Suprapubic skin (tissue), 4 donors: ENCODE data around the gene GALNT2. TPM values are rescaled to one million over a fixed set of nuclear protein-coding genes. Genes with fewer than 3 reads are reported as not detected.

Source experiments
- DNase-seq, 2 donors: peaks; one replicate each; pipeline ENCODE4 v3.0.0-alpha.2; 2019; ENCODE audit warnings: low spot score in 2 of 2
- H3K27ac ChIP-seq: fragments of 200-600 bp; sonication (generic); one replicate; pipeline ENCODE4 v1.5.1; 2019
- H3K27me3 ChIP-seq: fragments of 200-600 bp; sonication (generic); one replicate; pipeline ENCODE4 v1.5.1; 2019
- H3K36me3 ChIP-seq: fragments of 200-600 bp; sonication (generic); one replicate; pipeline ENCODE4 v1.5.1; 2019
- H3K4me1 ChIP-seq: fragments of 200-600 bp; sonication (generic); one replicate; pipeline ENCODE4 v1.5.1; 2019
- H3K4me3 ChIP-seq: fragments of 200-600 bp; sonication (generic); one replicate; pipeline ENCODE4 v1.5.1; 2019; ENCODE audit warnings: mild to moderate bottlenecking
- H3K9me3 ChIP-seq: fragments of 200-600 bp; sonication (generic); one replicate; pipeline ENCODE4 v1.5.1; 2019
- CTCF ChIP-seq, 2 donors: fragments of 200-600 bp in 1 of 2; fragments of 450-650 bp in 1 of 2; sonication (generic) in 1 of 2; IDR thresholded peaks; one replicate each; pipeline ENCODE4 v1.5.1; 2016 to 2019; ENCODE audit warnings: antibody characterized with exemption in 2 of 2, mild to moderate bottlenecking in 1 of 2, moderate library complexity in 1 of 2
- EP300 ChIP-seq: sonication (generic); formaldehyde crosslinking; IDR thresholded peaks from one replicate; pipeline ENCODE4 v1.6.1; 2017; ENCODE audit warnings: antibody characterized with exemption
- POLR2A ChIP-seq, 2 donors: fragments of 450-650 bp; IDR thresholded peaks; one replicate each; pipeline ENCODE4 v1.6.1; 2017; ENCODE audit warnings: antibody characterized with exemption in 2 of 2, mild to moderate bottlenecking in 2 of 2, moderate library complexity in 2 of 2
- POLR2AphosphoS5 ChIP-seq, 3 donors: sonication (generic); formaldehyde crosslinking; IDR thresholded peaks; one replicate each; pipeline ENCODE4 v1.6.1; 2017; ENCODE audit warnings: antibody characterized with exemption in 3 of 3
- WGBS: methylation state at CpG from one replicate; pipeline ENCODE4 v1.1.5; 2018; 5-methylcytosine and 5-hydroxymethylcytosine counted together
- total RNA-seq, 4 donors: library from RNA; depleted of rRNA; stranded (reverse); fragments of >200 nt; gene quantifications; one replicate each; pipeline ENCODE4 v1.1.0, GENCODE V29; 2016

Gene GALNT2
- total RNA-seq, 4 donors from 2014 or later: 24.1 to 40.2 (median 36.4) TPM

DNA sequence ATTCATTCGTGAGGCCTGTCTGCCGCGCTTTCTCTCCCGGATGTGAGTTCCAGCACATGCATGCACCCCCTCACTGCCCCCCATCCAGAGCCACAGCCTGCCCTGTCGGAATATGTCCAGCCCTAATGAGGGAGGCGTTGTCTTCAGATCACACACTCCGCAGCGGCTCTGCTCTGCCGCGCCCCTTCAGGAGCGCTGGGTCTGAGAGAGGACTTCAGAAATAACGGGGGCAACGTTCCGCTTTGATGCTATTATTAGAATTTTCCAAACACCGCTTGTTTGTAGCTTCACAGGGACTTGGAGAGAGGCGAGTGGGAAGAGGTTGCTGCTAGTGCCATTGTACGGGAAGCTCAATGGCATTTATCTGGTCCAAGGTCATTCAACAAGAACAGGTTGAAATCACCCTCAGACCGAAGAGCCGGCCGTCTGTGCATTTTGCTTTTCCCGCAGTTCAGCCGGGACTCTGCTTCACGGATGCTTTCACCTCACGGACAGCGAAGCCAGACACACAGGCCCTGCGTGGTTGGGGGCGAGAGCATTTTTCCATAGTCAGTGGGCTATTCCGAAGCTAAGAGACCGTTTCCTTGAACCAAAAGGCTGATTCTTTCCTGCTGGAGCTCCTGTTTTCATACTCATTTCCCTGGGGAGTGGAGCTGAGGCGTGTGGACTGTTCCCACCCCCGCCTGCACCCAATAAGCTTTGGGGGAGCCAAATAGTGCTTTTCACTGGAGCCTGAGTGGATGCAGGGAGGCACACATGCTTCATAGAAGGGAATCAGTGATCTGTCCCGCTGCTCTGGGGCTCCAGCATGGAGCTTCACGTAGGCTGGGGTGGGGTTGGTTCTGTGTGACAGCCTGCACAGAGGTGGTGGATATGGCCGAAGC, 69.7 kb downstream of the GALNT2 start:
- TF ChIP-seq POLR2AphosphoS5 (IDR thresholded peaks at IDR 0.05) (no peak), CTCF (IDR thresholded peaks at IDR 0.05) (no peak), POLR2A (IDR thresholded peaks at IDR 0.05) (no peak), EP300 (no peak)
- H3K4me3 ChIP-seq: no peak overlapping the region

GRCh38 chr1:230137337-230137815, 70.3 kb downstream of the GALNT2 start:
- H3K36me3 ChIP-seq: no peaks in the 10 kb centered on the region
- H3K9me3 ChIP-seq: no peaks in the 10 kb centered on the region
- 57% methylated on average over 4 of the region's 4 CpGs for WGBS
- H3K27ac ChIP-seq: no peak overlapping the region
- no peak overlapping the region for H3K4me3 ChIP-seq
- peaks cover 9% of the 10 kb centered on the region for H3K4me1 ChIP-seq
- H3K27me3 ChIP-seq: no peaks in the 10 kb centered on the region
- TF ChIP-seq CTCF (IDR thresholded peaks at IDR 0.05) (no peak), POLR2A (IDR thresholded peaks at IDR 0.05) (no peak), EP300 (no peak), POLR2AphosphoS5 (IDR thresholded peaks at IDR 0.05) (no peak)
- no peak for DNase-seq

More for the DNA sequence above, 69.7 kb downstream of the GALNT2 start:
- peaks cover 9% of the 10 kb centered on the region for H3K4me1 ChIP-seq
- H3K36me3 ChIP-seq: no peaks in the 10 kb centered on the region
- H3K27ac ChIP-seq: no peak overlapping the region
- DNase-seq: no peak
- H3K27me3 ChIP-seq: no peaks in the 10 kb centered on the region
- H3K9me3 ChIP-seq: no peaks in the 10 kb centered on the region
- 89% methylated on average over 31 of the region's 34 CpGs for whole genome bisulfite sequencing

DNA sequence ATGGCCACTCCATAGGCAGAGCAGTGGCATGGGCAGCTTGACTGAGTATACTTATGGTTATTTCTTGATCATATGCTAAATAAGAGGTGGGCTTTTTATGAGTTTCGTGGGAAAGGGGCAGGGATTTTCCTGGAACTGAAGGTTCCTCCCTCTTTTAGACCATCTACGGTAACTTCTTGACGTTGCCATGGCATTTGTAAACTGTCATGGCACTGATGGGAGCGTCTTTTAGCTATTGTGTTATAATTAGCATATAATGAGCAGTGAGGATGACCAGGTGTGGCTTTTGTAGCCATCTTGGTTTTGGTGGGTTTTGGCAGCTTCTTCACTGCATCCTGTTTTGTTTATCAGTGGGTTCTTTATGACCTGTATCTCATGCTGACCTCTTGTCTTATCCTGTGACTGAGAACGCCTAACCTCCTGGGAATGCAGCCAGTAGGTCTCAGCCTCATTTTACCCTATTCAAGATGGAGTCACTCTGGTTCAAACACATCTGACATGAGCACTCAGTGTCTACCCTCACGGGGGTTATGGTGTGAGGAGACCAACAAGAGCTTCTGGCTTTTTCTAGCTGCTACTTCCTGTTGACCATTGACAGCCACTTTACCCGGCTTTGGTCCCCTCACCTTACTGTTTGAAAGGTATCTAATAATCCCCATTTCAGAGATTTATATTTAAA, 71.7 kb downstream of the GALNT2 start:
- no peaks in the 10 kb centered on the region for H3K9me3 ChIP-seq
- no peaks in the 10 kb centered on the region for H3K27me3 ChIP-seq
- DNase-seq: no peak
- H3K4me3 ChIP-seq: no peak overlapping the region
- peaks cover 18% of the 10 kb centered on the region for H3K4me1 ChIP-seq
- no peak overlapping the region for H3K27ac ChIP-seq
- no peaks in the 10 kb centered on the region for H3K36me3 ChIP-seq
- WGBS: 93% methylated on average over 7 of the region's 7 CpGs
- TF ChIP-seq POLR2A (IDR thresholded peaks at IDR 0.05): no peak
- no peak for TF ChIP-seq CTCF (IDR thresholded peaks at IDR 0.05)
- TF ChIP-seq EP300: no peak
- TF ChIP-seq POLR2AphosphoS5 (IDR thresholded peaks at IDR 0.05): no peak

DNA sequence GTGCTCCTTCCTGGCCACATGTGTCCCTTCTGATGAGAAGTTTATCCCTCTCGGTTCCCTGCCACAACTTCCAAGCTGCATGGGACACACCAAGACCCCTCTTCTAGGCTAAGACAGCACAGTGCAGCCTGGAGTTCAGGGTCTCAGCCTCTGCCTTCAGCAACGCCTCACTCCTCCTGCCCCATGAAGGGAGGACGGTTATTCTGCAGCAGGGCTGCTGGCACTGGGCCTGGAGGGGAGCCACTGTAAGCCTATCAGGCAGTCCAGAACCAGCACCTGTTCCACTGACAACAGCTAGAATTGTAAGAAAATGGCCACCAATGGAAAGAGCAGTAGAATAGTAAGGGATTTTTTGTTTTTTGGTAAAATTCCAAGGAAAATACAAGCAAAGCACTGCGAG, 72.3 kb downstream of the GALNT2 start:
- TF ChIP-seq POLR2AphosphoS5 (IDR thresholded peaks at IDR 0.05) (no peak), POLR2A (IDR thresholded peaks at IDR 0.05) (no peak), CTCF (IDR thresholded peaks at IDR 0.05) (no peak), EP300 (no peak)
- Histone ChIP-seq H3K4me3 (no peak overlapping the region), H3K36me3 (no peaks in the 10 kb centered on the region), H3K27me3 (no peaks in the 10 kb centered on the region), H3K4me1 (peaks cover 21% of the 10 kb centered on the region), H3K9me3 (no peaks in the 10 kb centered on the region), H3K27ac (no peak overlapping the region)
- WGBS: 95% methylated on average over 4 of the region's 4 CpGs
- no peak for DNase-seq

- H3K27me3 ChIP-seq: no peaks in the 10 kb centered on the region
- peaks cover 24% of the 10 kb centered on the region for H3K4me1 ChIP-seq
- 81% methylated on average over 3 of the region's 8 CpGs for WGBS
- no peak for DNase-seq
- no peaks in the 10 kb centered on the region for H3K9me3 ChIP-seq
- no peaks in the 10 kb centered on the region for H3K36me3 ChIP-seq
- no peak overlapping the region for H3K27ac ChIP-seq
- no peak overlapping the region for H3K4me3 ChIP-seq
- TF ChIP-seq EP300 (no peak), POLR2AphosphoS5 (IDR thresholded peaks at IDR 0.05) (no peak), POLR2A (IDR thresholded peaks at IDR 0.05) (no peak), CTCF (IDR thresholded peaks at IDR 0.05) (no peak)
Observed at GRCh38 chr1:230139741-230140140, 72.7 kb downstream of the GALNT2 start.
